Adipose tissue (tissue), 3 donors: ENCODE results near the gene PRICKLE1. TPM values are rescaled to one million over a fixed set of nuclear protein-coding genes. Genes with fewer than 3 reads are reported as not detected.
"Not testable (repeated sequence)": the region's sequence is repeated elsewhere in the genome, so short reads cannot be mapped to it uniquely, and the experiment has no call there.

ENCODE experiments used
- H3K27ac ChIP-seq: one replicate; pipeline ENCODE4 v1.5.1; 2013; ENCODE audit warnings: low read depth, low read length
- WGBS, 3 donors: extraction: QIAGEN DNeasy Blood & Tissue Kit; methylation state at CpG; one replicate each; pipeline ENCODE4 v1.1.7; 2013; 5-methylcytosine and 5-hydroxymethylcytosine counted together
- polyA plus RNA-seq, 3 donors: library from polyadenylated mRNA; stranded (reverse); fragments of 200-250 nt; gene quantifications; one replicate each; pipeline ENCODE4 v1.2.3, GENCODE V29; 2013
- donor health status: healthy with polysubstance abuse.
- donor health status: Bipolar disorder and iron deficiency.
- donor health status: healthy.

The PRICKLE1 gene
- polyA plus RNA-seq, 3 donors = 1.1 to 8.2 (median 3.4) TPM

DNA sequence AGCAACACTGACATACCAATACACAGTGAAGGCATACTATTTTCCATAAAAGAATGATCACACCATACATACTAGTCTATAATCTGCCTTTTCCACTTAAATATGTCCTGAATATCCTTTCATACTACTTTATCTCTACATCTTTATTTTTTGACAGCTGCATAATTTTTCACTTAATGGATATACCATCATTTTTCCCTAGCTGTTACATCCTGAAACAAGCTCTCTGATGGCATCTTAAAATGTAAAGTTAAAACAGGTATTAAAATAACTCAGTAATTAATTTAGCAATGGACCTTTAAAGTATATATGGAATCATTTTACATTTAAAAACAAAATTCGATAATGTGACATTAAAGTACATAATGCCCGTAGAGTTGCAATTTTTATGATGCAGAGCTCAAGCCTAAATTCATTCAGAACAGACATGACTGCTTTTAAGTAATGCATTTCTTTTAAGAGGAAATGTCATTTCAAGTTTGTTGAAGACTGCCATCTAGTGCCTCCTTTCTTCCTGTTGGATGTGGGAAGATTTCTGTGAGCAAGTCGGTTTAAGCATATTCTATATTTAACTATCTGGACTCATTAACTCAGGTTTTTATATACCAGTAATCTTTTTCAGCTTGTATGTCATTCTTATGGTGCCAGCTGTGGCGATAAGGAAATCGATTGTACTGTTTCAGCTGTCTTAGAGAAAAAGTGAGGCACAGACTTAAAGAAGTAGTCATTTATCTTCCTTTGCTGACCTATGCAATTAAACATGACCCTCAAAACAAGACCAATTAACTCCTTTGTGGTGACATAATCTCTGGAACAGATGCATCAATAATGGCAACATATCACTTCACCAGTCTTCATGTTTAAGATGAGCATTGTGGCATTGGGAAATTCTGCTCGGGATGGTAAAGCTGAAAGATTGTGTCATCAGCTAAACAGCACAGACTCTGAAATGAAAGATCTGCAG lies 20.3 kb downstream of the PRICKLE1 start:
- H3K27ac ChIP-seq = no peak overlapping the region
- 8 to 30% (median 20%) methylated on average over 6 of the region's 6 CpGs for WGBS, 3 donors

DNA sequence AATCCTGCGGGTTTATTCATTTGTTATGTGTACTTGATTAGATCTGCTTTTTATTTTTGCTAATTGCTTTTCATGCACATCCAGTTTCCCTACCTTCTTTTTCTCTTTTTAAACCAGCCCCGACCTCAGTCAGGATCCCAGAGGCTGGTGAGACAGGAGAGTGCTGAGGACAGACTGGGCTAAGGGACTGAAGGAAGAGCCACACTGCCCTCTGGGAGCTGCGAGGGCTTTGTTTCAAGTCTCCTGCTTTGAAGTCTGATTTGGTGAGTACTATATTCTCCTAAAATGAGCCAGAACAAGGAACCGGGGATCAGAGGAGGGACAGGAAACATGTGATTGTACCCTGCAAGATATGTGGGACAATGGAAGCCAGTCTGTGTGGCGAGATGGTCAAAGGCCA lies 23.9 kb downstream of the PRICKLE1 start:
- WGBS, 3 donors = 59 to 68% (median 62%) methylated on average over 5 of the region's 5 CpGs
- H3K27ac ChIP-seq = no peak overlapping the region

DNA sequence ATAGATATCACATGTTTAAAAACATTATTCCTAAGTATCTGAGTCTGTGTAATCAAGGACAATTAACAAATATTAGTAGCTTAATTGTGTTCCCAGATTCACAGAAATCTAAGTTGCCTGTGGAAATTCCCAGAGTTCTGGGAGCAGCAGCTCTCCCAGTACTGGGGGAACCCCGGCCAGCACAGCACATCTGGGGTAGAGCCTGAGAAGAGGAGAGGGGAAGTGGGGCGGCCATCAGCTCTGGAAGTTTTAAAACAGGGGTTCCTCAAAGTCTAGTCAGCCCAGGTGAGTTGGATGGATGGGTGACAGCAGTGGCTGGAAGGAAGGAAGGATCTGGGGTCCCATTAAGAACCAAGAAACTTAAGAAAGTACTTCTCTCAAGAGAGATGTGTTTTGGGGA lies 24.6 kb downstream of the PRICKLE1 start:
- no peak overlapping the region for H3K27ac ChIP-seq
- 57 to 73% (median 71%) methylated on average over 2 of the region's 2 CpGs for WGBS, 3 donors

DNA sequence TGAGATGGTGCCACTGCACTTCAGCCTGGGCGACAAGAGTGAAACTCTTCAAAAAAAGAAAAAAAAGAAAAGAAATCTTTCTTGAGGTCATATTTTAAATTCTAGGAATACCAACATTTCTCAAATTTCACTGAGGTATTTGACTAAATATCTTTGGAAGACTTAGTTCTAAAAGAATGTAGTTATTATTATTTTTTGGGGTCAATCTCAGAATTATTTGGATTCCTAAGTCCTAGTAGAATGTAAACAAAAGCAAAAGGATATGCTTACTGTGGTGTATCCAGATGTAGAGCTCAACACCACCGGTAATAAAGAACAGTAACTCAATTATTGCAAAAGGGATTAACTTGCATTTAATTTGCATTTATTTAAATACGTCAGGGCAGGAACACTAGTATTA lies 25.0 kb downstream of the PRICKLE1 start:
- 57 to 78% (median 72%) methylated on average over 3 of the region's 3 CpGs for WGBS, 3 donors
- H3K27ac ChIP-seq = no peak overlapping the region

DNA sequence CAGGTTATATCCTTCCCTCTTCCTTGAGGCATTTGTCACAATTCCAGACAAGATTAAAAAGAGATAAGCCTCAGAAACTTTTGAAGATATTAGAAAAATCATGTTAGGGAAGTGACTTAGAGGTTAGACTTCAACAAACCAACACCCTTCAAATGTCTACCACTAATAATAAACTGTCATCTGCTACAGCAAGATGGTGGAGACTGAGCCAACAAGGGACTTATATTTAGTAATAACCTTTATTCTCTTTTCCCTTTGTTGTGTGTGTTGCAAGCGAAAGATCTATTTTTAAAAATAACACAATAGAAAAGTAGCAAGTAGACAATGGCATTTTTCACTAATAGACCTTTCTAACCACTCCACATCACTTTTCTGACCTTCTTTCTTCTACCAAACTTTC lies 28.6 kb downstream of the PRICKLE1 start:
- WGBS, 3 donors = 79 to 88% (median 82%) methylated on average over 1 of the region's 1 CpG
- H3K27ac ChIP-seq = no peak overlapping the region

DNA sequence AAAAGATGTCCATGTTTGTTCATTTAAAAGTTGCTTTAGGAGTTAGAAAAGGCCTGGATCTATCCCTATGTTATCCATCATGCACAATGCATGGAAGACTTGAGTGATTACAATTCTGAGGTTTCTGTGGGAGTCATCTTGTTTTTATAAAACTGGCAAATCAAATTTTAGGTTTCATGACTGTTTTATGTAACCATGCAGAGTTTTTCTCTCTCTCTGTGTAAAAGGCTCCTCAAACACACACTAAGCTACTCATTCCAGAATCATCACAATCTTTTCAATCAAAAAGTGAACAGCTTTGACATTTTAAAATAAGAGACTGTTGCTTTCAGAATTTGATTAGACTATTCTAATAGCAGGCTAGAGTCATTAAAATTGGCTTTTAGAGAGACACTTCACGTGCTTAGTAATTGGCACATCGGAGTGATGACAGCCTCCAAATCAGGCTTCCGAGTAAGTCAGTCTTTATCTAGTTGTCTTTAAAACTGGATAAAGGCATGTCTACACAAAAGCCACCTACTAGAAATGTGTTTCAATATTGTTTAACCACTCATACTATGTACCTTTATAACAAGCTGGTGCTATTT lies 31.9 kb downstream of the PRICKLE1 start:
- no peak overlapping the region for H3K27ac ChIP-seq
- WGBS, 3 donors = 69 to 81% (median 80%) methylated on average over 3 of the region's 3 CpGs

DNA sequence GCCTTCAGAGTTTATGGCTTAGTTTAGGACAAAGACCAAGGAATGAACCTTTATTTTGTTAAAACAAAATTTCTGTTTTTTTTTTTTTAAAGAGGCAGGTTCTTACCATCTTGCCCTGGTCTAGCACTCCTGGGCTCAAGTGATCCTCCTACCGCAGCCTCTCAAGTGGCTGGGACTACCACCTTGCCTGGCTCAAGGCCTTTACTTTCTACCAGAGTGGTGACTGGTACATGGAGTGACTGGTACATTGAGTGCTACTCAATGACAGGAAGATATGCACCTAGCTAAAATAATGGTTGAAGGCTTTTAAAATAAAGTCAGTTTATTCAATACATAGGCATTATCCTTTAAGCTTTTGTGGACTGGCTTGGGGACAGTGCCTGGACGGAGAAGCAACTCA lies 32.6 kb downstream of the PRICKLE1 start:
- no peak overlapping the region for H3K27ac ChIP-seq
- 94 to 99% (median 98%) methylated on average over 2 of the region's 2 CpGs for WGBS, 3 donors

DNA sequence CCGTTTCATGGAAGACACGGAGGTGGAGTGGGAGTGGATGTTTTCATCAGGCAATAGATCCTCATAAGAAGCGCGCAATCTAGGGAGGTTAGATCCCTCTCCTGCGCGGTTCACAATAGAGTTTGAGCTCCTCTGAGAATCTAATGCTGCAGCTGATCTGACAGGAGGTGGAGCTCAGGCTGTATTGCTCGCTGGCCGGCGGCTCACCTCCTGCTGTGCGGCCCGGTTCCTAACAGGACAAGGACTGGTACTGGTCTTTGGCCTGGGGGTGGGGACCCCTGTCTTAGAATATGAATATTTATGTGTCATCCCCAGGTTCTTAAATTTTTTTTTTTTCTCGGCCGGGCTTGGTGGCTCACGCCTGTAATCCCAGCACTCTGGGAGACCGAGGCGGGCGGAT lies 36.7 kb downstream of the PRICKLE1 start:
- H3K27ac ChIP-seq = no peak overlapping the region
- 74 to 90% (median 84%) methylated on average over 17 of the region's 17 CpGs for WGBS, 3 donors

DNA sequence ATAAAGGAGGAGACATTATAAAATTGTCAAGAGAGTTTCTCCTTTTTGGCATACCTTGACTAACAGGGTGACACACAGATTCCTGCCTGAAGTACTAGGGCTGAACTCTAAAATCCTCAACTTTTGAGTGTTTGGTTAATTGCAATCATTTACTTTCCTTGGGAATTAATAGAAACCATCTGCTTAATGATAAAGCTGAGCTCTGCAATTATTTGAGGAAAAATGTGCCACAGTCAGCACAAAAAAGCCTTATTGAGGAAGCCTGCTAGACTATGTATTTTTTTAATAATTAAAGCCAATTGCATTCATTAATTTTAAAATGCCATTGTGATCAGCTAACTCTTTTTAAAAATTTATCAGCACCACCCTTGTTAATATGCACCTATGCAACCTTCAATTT lies 38.7 kb downstream of the PRICKLE1 start:
- H3K27ac ChIP-seq = no peak overlapping the region

DNA sequence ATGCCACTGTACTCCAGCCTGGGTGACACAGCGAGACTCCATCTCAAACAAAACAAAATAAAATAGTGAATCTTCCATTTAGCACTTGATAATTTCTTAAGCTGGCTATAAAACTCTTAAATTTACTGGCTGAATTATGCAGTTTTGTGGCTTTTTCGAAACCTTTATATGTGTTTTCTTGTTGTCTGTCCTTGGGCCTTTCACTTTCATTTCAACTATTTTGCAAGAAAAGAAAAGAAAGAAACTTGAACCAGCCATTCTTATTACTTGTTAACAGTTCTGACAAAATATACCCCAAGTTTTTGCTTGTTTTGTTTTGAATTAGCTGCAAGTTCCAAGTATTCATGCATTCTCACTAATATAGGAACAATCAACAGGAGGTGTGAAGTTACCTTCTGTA lies 42.8 kb downstream of the PRICKLE1 start:
- H3K27ac ChIP-seq = no peak overlapping the region
- 88 to 92% (median 90%) methylated on average over 2 of the region's 2 CpGs for WGBS, 3 donors

DNA sequence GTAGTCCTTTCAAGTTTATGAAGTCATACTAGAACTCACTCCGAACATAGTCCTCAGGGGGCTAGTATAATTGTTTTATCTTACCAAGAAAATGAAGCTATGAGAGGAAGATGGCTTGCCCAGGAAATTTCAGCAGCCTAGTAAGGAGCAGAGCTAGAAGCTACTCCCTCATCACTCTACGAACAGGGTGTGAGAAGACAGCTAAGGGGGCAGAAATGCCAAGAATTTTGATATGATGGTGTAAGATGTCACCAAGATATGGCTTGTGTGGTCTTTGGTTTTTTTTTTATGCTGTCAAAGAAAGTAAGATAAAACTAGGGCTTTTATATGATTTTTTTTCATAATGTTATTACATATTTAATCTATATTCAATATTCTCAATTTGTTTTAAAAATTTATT lies 47.6 kb downstream of the PRICKLE1 start:
- WGBS, 3 donors = 59 to 79% (median 73%) methylated on average over 2 of the region's 2 CpGs
- no peak overlapping the region for H3K27ac ChIP-seq

DNA sequence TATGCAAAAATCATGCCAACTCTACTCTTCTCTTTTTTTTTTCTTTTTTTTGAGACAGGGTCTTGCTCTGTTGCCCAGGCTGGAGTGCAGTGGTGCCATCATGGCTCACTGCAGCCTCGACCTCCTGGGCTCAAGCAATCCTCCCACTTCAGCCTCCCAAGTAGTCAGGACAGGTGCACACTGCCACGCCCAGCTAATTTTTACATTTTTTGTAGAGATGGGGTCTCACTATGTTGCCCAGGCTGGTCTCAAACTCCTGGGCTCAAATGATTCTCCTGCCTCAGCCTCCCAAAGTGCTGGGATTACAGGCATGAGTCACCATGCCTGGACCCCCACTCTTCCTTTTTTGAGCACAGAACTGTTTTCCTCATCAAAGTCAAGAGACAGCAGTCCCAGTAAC lies 48.2 kb downstream of the PRICKLE1 start:
- not testable (repeated sequence) for H3K27ac ChIP-seq
- 31 to 89% (median 83%) methylated on average over 2 of the region's 2 CpGs for WGBS, 3 donors

DNA sequence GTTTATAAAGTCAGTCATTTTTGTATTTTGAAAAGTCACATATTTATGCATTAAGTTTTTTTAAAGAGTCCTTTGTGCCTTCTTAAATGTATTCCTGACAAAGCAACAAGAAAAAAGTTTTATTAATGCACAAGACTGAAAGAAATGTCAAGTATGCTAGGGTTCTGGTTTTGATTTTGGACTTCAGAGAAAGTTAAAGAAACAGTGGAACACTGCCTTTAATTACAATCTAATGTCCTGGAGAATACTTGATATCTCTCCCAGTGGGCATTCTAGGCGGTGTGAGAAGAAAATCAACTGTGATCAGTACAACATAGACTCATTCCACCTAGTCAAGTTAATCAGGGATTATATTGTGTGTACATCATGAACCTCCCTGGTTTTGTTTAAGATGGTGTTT lies 49.9 kb downstream of the PRICKLE1 start:
- 64 to 78% (median 67%) methylated on average over 1 of the region's 1 CpG for WGBS, 3 donors
- H3K27ac ChIP-seq = no peak overlapping the region

DNA sequence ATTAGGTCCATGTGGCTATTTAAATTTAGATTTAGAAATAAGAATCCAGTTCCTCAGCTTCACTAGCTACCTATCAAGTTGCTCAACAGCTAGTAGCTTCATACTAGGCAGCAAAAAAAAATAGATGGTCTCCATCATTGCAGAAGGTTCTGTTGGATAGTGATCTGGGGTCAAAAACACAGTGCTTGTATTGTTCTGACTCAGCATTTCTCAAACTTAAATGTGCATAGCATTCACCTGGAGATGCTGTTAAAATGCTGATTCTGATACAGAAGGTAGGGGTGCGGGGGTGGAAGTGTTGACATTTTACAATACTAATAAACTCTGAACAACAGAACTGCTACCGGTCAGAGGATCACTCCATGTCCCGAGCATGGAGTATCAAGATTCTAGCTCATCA lies 51.3 kb downstream of the PRICKLE1 start:
- WGBS, 3 donors = 61 to 66% (median 63%) methylated on average over 3 of the region's 3 CpGs
- H3K27ac ChIP-seq = no peak overlapping the region

DNA sequence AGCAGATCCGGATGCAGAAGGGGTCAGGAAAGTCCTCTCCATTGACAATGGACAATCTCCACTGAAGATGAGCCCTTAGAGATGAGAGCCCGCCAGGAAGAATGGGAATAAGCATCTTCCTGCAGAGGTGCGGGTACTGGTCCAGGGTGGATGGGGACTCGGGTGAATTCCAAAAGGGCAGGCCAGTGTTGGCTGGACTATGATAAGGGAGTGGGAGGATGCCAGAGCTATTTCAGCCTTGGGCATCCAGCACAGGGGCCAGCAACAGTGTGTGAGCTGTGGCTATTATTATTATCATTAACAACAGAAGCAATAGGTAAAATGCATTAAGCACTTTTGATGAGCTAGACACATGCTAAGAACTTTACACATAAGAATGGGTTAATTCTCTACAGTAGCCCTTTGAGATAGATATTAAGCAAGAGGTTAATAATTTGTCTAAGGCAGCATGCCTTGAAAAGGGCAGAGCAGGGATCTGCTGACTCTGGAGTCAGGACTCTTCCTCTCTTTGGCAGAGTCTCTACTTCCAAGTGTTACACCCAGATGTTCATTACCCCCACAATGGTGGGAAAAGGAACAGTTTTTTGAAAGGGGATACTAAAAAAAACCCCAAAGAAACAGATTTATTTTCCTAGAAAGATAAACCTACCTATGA lies 55.2 kb downstream of the PRICKLE1 start:
- H3K27ac ChIP-seq = no peak overlapping the region
- WGBS, 3 donors = 87 to 93% (median 90%) methylated on average over 4 of the region's 4 CpGs

DNA sequence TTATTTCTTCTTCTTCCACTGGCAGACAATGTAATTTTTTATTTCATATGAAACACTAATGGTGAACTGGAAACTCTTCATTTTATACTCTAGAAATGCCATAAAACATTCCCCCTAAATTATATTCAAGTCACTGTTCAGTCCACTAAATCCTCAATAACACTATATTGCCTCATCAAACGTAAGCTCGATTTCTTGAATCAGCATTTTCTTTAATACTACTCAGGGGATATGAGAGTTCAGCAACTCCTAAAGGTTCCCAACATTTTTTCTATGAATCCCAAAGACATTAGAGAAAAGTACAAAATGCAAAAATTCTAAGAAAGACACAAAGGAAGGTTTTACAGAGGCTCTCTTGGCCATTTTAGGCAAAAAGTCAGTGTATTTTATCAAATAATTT lies 59.3 kb downstream of the PRICKLE1 start:
- H3K27ac ChIP-seq = no peak overlapping the region

DNA sequence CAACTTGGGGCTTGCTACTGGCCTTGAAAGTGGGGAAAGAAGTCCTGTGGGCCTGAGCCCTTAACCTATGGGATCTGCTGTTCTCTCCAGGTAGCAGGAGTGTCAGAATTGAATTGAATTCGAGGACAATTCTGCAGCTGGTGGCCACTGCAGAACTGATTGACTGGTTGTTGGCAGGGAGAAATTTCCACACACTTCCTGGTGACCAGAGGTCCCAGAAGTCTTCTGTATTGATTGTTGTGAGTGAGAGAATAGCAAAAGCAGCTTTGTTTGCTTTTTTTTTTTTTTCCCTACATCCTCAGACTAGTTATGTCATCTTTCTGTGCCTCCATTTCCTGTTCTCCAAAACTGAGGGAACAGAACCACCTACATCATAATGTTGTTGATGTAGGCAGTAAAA lies 64.1 kb downstream of the PRICKLE1 start:
- WGBS, 3 donors = 43 to 90% (median 75%) methylated on average over 1 of the region's 1 CpG
- H3K27ac ChIP-seq = no peak overlapping the region

More for the DNA sequence above, 59.3 kb downstream of the PRICKLE1 start:
- 65 to 86% (median 78%) methylated on average over 2 of the region's 2 CpGs for WGBS, 3 donors

DNA sequence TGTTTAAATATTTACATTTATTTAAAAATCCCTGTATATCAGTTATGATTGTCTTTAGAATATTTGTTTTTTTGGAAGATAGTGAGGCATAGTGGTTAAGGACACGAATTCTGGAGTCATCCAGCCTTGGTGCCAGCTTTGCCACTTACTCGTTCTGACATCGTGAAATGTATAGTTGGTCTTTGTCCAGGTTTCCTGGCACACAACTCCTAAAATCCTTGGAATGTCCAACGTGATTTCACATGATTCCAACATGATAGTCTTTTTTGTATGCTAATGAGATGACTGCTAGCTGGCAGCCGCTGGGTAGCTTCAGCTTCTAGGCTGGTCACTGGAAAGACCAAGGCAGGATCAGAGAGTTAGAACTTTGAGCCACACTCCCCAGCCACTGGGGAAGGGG lies 64.8 kb downstream of the PRICKLE1 start:
- H3K27ac ChIP-seq = no peak overlapping the region
- 78 to 89% (median 88%) methylated on average over 5 of the region's 5 CpGs for WGBS, 3 donors

DNA sequence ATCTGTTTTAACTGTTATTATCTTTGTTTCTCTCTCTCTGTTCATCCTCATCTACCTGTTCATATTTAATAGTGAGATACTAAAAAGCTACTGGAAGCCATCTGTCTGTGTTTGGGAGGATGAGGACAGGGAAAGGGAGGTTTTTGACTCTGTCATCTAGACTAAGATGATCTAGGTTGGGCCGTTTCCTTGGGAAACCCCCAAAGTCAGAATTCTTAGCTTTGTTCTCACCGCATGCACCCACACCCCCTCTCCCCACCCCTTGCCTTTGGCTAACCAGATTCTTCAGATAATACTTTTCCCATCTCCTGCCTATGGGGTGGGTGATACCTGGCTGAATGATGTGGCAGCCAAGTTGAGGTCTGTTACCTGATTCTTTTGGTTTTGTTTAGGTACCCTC lies 73.0 kb downstream of the PRICKLE1 start:
- no peak overlapping the region for H3K27ac ChIP-seq
- 48 to 90% (median 88%) methylated on average over 2 of the region's 2 CpGs for WGBS, 3 donors
